Raji (cell line): ENCODE results near the gene SH3BP5L.

Source experiments
- POLR2A ChIP-seq: IDR thresholded peaks from 2 replicates; pipeline ENCODE4 v1.6.1; 2011; ENCODE audit warnings: low read depth, low read length, control low read depth; ENCODE audit not compliant: insufficient read depth

SH3BP5L gene

GRCh38 chr1:248823517-248824001 lies 2.2 kb downstream of the SH3BP5L start:
- TF ChIP-seq POLR2A = no peak

- no peak for TF ChIP-seq POLR2A
These were observed 3.3 kb downstream of the SH3BP5L start for GRCh38 chr1:248822148-248823032.

GRCh38 chr1:248821641-248822040 lies 4.1 kb downstream of the SH3BP5L start:
- no peak for TF ChIP-seq POLR2A

GRCh38 chr1:248821101-248821500 lies 4.6 kb downstream of the SH3BP5L start:
- TF ChIP-seq POLR2A = no peak

- TF ChIP-seq POLR2A = no peak
These were observed 5.6 kb downstream of the SH3BP5L start for GRCh38 chr1:248820041-248820585.

GRCh38 chr1:248818505-248819374 lies 7.0 kb downstream of the SH3BP5L start:
- no peak for TF ChIP-seq POLR2A

GRCh38 chr1:248817065-248817464 lies 8.7 kb downstream of the SH3BP5L start:
- no peak for TF ChIP-seq POLR2A

GRCh38 chr1:248816042-248816851 lies 9.5 kb downstream of the SH3BP5L start:
- TF ChIP-seq POLR2A = no peak

GRCh38 chr1:248815407-248816034 lies 10.2 kb downstream of the SH3BP5L start:
- no peak for TF ChIP-seq POLR2A

- TF ChIP-seq POLR2A = no peak
These were observed 11.4 kb downstream of the SH3BP5L start for GRCh38 chr1:248814351-248814750.

GRCh38 chr1:248813546-248813945 lies 12.2 kb downstream of the SH3BP5L start:
- TF ChIP-seq POLR2A = no peak

GRCh38 chr1:248812736-248813425 lies 12.8 kb downstream of the SH3BP5L start:
- TF ChIP-seq POLR2A = no peak
